Endothelial cell of umbilical vein (primary cell): ENCODE measurements around the gene SULT2B1.
A peak's percentile ranks its signal among the peaks of the same experiment; 100 is the strongest.

ENCODE experiments used
- EZH2 ChIP-seq: IDR thresholded peaks from 2 replicates; pipeline ENCODE4 v1.6.1; 2012; ENCODE audit warnings: borderline replicate concordance, low read depth, mild to moderate bottlenecking, moderate library complexity, low read length, inconsistent platforms; ENCODE audit not compliant: severe bottlenecking
- GATA2 ChIP-seq: IDR thresholded peaks from 2 replicates; pipeline ENCODE4 v1.7.0; 2011; ENCODE audit warnings: low read depth, mild to moderate bottlenecking, moderate library complexity, mixed read lengths, low read length; ENCODE audit not compliant: insufficient read length, insufficient read depth
- JUN ChIP-seq: IDR thresholded peaks from 2 replicates; pipeline ENCODE4 v1.6.1; 2011; ENCODE audit warnings: borderline replicate concordance, low read depth; ENCODE audit not compliant: insufficient read length, insufficient read depth
- MYC ChIP-seq: IDR thresholded peaks from one replicate; pipeline ENCODE4 v1.6.1; 2011; ENCODE audit warnings: mild to moderate bottlenecking, low read depth, low read length
- POLR2A ChIP-seq: IDR thresholded peaks from 2 replicates; pipeline ENCODE4 v1.6.1; 2012; ENCODE audit warnings: low read depth, mild to moderate bottlenecking, control low read depth, low read length
- POLR2AphosphoS5 ChIP-seq: IDR thresholded peaks from 2 replicates; pipeline ENCODE4 v1.6.1; 2012; ENCODE audit warnings: low read depth, mild to moderate bottlenecking, control low read depth, low read length, moderate library complexity; ENCODE audit not compliant: insufficient read depth
- TF ChIP-seq, protein P1 (sequence below), 2 donors: IDR thresholded peaks; 1 replicate in 1 of 2; 2 replicates in 1 of 2; pipeline ENCODE4 v1.5.1; 2011; ENCODE audit warnings: low read length in 2 of 2, mild to moderate bottlenecking in 2 of 2, moderate library complexity in 2 of 2, control low read depth in 1 of 2, inconsistent platforms in 1 of 2, low read depth in 1 of 2; ENCODE audit not compliant: insufficient read depth in 1 of 2; ENCODE audit errors: extremely low read depth in 1 of 2

GRCh38 chr19:48630296-48631063 is 78.5 kb downstream of the SULT2B1 start:
- TF ChIP-seq, protein P1, sequence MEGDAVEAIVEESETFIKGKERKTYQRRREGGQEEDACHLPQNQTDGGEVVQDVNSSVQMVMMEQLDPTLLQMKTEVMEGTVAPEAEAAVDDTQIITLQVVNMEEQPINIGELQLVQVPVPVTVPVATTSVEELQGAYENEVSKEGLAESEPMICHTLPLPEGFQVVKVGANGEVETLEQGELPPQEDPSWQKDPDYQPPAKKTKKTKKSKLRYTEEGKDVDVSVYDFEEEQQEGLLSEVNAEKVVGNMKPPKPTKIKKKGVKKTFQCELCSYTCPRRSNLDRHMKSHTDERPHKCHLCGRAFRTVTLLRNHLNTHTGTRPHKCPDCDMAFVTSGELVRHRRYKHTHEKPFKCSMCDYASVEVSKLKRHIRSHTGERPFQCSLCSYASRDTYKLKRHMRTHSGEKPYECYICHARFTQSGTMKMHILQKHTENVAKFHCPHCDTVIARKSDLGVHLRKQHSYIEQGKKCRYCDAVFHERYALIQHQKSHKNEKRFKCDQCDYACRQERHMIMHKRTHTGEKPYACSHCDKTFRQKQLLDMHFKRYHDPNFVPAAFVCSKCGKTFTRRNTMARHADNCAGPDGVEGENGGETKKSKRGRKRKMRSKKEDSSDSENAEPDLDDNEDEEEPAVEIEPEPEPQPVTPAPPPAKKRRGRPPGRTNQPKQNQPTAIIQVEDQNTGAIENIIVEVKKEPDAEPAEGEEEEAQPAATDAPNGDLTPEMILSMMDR (IDR thresholded peaks at IDR 0.05; ENCODE audit: extremely low read depth in 1 of 2, insufficient read depth in 1 of 2, low read depth in 1 of 2, low read length in 2 of 2), result peak in 1 of 2 donors; percentile 33
- TF ChIP-seq POLR2A (peak; percentile 53), GATA2 (no peak), POLR2AphosphoS5 (peak; percentile 61), MYC (no peak), EZH2 (no peak), JUN (no peak)
